ENCODE measurements around the gene OCSTAMP.

The OCSTAMP gene

DNA sequence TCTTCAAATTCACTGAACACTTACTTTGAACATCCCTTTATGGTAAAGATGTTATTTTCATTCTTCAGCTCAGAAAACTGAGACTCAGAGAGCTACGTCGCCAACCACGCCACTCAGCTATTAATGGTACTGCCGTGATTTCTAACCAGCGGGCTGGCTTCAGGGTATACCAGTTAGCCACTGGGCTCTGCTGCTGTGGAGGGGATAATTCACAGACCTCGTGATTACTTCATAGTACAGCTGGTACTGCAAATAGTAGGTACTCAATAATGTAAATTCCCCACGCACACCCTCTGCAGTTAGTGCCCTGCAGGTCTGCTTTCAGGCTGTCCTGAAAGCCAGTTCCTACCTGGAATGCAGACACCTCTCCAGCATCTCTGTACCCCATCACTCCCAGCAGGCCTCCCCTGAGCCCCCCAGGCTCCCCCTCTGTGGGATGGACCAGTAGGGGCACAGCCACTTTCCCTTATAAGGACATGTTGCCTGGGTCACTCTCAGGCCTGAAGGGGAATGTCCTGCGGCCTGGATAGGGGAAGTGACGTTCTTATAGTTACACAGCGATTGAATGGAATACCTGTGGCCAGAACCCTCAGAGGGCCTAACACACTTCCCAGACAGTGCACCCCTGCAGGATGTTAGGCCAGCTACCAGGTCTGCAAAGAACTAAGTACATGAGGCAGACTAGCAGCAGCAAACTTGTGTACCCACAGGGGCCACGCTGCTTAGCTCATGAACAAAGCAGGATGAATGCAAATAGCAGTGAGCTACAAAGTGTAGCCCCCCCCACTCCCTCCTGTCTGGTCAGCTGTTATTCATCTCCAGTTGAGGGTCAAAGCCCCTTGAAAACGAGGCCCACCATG lies 1.3 kb upstream of the OCSTAMP start:
- DNase-seq = no peak

DNA sequence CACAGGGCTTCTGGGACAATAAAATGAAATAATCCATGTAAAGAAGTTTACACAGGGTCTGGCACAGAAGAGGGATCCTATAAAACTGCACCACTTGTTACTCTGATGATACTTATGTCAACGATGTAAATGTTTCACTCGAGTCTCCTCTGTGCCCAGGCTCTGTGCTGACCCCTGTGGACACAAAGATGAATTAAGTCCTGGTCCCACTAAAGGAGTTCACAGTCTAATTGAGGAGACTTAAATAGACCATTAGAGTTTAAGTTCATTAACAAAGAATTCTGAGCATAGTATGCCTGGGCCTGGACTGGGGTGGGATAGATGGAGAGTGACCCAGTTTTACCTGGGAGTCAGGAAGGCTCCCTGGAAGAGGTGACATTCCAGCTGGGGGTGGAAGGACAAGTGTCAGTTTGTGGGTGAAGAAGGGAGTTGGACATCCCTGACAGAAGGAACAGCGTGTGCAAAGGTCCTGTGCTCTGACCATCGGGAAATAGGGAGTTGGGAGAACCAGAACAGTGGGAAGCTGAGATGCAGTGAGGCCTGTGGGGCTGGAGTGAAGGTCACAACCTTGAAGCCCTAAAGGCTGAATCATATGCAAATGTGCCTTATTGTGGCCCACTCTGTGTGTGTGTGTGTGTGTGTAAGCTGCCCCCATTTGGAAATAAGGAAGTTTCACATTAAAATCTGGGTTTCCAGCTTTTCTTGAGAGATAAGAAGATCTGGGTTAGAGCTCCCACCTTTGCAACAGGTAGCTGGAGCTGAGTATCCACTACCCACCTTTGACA lies 1.1 kb downstream of the OCSTAMP start:
- DNase-seq = no peak

DNA sequence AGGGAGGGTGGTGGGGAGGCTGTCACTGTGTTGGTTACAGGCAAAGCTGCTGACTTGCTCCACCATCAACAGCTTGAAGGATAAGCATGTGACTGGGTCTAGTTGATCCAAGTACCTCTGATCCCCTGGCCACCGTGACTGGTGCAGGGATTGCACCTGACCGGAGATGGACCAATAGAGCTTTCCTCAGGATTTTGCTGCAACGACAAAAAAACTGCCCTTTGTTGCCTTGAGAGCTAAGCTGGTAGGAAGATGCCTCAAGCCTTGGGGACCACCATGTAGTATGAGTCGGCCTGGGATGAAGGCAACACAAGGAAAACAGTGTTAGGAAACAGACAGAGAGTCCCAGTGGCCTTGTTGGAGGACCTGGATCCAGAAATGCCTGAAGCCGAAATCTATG lies 1.8 kb downstream of the OCSTAMP start:
- no peak for DNase-seq

DNA sequence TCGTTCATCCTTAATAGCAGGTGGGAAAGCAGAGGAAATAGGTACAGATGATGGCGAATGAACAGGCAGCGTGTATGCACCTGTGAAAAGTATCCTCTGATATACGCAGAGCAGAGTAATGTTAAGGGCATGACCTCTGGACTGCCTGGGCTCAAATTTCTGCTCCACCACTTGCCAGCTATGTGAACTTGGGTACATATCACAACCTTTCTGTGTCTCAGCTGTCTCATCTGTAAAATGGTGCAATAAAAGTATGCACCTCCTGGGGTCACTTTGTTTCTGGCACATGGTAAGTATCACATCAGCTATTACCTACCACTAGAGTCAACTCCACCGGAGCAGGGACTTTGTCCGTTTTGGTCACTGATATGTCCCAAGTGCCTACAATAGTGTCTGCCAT lies 2.5 kb downstream of the OCSTAMP start:
- DNase-seq = no peak

DNA sequence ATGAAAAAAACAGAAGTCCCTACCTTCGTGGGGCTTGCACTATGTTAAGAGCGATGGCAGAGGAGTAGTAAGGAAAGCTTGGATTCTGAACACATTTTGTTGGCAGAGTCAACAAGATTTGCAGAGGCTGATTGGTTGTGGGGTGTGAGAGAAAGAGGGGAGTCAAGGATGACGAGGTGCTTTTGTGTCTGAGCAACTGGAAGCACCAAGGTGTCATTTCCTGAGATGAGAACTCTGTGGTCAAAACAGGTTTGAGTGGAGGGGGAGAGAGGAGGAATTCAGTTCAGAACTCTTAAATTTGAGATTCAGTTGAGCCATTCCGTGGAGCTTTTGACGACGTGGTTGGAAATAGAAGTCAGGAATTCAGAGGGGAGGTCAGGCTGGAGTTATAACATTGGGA lies 3.5 kb downstream of the OCSTAMP start:
- no peak for DNase-seq

DNA sequence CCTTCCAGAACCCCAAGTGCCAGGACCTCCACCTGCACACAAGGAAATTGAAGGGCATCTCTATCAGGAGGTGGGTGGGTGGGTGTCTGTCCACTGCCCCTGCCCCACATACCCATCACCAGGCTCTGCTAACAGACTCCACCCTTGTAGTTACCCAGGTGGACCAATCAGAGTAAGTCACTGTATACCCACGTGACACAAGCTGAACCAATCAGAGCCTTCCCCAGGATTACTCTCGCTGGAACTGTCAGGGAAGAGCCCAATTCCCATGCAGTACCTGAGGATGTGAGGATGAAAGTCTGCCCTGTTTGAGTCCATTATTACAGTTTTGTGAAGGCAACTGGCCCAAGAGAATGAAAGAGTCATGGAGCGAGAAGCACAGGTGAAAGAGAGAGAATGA lies 4.2 kb downstream of the OCSTAMP start:
- no peak for DNase-seq

DNA sequence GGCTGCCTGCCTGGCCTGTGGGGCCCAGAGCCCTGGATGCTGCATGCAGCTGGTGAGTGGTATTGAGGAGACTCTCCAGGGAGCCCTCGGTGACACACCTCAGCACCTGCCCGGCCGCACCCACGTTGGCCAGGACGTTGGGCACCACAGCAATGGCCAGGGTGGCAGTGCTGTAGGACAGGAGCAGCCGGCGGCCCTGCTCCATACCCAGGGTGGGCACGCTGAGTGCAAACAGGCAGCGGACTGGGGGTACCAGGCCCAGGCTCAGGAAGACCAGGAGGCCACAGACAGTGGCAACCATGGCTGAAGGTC lies 4.7 kb downstream of the OCSTAMP start:
- no peak for DNase-seq

DNA sequence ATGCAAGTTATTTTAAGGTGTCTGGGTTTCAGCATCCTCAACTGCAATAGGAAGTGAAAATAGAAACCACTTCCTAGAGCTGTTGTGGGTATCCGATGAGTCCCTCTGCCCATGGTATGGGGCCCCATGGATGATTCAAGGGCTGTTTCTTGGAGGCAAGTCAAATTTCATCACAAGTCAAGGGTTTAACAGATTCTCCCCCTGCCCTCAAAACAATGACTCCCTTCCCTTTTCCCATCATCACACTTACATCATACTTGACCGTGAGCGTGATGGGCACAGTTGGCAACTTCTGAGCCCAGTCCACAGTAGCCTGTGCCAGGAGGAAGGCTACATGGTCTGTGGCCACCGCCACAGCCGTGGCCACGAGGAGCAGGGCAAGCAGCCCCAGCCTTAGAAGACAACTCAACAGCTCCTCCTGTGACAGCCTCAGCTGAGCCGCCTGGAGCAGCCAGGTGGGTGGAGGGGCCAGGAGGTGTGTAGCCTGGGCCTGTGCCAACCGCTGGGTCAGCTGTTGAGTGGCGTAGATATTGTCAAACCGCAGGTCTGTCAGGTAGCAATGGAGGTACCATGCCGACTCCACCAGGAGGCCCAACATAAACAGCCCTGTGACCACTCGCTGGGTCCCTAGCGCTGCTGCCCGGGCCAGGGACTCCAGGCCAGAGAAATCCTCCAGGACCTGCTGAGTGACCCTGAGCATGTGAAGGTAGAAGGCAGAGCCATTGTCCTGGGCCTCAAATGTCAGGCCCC lies 5.2 kb downstream of the OCSTAMP start:
- DNase-seq = no peak

DNA sequence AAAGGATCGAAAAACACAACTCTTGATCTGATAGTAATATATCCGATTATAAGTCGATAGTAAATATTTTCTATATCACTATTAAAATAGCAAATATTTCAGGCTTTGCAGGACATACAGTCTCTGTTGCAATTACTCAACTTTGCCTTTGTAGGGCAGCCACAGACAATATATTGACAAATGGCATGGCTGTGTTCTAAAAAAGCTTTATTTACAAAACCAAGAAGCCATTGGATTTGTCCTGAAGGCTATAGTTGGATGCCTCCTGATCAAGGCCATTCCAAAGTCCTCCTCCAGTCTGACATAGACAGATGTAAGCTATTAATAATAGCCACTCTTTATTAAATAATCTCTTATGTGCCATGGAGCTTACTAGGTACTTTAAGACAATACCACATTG lies 5.9 kb downstream of the OCSTAMP start:
- DNase-seq = no peak

DNA sequence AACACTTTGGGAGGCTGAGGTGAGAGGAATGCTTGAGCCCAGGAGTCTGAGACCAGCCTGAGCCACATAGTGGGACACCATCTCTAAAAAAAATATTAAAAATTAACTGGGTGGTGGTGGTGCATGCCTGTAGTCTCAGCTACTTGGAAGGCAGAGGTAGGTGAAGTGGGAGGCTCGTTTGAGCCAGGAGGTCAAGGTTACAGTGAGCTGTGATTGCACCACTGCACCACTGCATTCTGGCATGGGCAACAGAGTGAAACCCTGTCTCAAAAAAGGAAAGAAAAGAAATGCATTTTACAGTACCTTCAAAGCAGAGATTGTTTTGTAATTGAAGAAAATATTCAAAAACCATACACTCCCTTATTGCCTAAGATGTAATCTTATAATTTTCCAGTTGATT lies 6.5 kb downstream of the OCSTAMP start:
- no peak for DNase-seq

DNA sequence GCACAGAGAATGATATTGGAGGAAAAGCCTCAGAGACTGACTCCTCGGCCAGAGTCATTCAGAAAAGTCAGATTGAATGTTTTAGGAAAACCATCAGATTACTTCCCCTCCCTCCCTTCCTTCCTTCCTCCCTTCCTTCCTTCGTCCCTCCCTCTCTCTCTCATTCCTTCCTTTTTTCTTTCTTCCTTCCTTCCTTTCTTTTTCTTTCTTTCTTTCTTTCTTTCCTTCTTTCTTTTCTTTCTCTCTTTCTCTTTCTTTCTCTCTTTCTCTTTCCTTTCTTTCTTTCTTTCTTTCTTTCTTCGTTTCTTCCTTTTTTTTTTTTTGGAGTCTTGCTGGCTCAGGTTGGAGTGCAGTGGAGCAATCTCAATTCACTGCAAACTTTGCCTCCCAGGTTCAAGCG lies 7.4 kb downstream of the OCSTAMP start:
- no peak for DNase-seq

DNA sequence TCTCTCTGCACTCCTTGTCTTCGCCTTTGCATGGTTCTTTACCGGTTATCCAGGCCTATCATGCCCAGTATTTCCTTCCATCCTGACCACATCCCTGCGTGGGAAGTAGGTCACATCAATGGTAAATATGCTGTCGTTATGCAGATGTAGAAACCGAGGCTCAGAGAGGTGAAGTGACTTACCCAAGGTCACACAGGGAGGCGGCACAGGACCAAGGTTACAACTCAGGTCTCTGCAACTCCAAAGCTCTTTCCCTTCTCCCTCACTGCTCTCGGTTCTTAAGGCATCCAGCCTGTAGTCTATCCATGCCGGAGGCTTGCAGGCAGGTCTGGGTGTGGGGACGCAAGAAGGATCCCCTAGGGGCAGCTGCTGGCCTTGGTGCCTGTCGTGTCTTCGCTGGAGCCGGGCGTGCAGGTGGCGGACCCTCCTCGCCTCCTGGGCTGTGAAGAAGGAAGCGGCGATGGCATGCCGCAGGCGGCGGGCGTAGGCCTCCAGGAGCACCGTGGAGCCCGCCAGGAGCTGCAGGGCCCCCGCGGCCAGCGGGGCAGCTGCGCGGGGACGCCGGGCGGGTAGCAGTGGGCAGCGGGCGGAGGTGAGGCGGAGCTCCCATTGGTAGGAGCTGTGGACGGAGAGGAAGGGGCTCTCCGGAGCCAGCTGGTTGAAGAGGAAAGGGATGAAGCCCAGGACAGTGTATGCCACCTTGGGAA lies 9.1 kb downstream of the OCSTAMP start:
- DNase-seq = no peak

DNA sequence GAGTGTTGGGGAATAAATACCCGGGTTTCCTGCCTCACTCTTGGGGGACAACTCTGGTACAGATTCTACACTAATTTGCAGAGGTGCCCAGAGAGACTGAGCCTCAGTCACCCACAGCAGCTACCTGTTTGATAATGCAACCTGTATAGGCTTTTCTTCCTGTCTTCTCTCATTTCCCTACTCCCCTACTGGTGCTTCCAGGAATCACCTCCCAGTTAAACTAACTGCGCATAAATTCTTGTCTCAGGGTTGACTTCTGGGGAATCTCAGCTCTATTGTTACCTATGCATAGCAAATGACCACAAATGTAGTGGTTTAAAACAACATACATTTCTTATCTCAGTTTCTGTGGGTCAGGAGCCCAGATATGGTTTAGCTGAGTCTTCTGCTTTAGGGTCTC lies 11.3 kb downstream of the OCSTAMP start:
- no peak for DNase-seq

DNA sequence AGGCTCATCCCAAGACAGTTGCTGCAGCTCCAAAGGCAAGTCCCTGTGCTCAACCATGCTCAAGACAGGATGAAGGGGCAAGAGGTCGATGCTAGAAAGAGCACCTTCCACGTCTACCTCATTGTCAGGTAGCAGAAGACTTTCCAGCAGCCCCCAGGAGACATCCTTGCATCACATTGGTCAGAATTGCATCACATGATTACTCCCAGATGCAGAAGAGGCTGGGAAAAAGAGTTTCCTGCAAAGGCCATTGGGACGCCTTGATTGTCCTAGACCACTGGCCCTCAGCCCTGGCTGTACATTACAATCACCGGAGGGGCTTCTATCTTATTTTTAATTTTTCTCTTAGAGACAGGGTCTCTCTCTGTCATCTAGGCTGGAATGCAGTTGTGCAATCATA lies 19.8 kb downstream of the OCSTAMP start:
- no peak for DNase-seq

DNA sequence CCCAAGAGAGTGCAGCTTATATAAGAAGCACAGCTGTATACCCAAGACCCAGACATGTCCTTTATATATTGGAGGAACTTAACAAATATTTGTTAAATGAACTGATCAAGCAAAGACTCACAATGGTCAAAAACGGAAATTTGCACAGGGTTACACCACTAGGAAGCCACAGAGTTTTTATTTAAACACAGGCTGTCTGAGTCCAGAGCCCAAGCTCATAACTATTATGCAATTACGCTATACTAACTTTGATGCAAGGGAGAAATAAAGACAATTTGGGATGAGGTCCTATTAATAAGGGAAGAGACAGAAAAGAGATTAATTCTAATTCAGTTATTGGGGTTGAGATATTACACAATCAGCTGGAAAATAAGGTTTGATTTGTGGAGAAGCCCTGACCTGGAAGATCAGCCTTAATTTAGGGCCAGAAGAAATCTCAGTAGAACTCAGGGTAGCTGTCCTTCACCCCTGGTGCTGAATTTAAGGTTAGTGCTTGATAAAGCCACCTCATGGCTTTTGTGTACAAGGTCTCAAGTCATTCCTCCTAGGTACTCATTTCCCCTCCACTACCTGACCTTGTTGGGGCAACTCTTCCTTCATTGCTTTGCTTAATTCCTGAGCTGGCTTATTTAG lies 26.6 kb downstream of the OCSTAMP start:
- no peak for DNase-seq

DNA sequence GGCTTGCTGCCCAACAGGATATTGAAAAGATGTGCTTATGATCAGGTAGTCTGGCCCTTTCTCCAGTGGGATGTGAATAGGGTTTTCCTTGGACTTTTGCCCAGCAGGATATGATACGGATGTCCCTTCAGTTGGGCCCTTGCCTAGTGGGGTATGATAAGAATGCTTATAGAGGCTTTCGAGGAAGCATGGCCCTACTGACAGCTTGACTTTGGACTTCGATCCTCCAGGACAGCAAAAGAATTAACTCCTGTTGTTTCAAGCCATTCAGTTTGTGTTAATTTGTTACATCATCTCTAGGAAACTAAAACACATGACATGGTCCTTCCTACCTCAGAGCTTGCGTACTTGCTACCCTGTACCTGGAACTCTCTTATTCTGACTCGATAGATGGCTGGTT lies 27.3 kb downstream of the OCSTAMP start:
- DNase-seq = no peak

DNA sequence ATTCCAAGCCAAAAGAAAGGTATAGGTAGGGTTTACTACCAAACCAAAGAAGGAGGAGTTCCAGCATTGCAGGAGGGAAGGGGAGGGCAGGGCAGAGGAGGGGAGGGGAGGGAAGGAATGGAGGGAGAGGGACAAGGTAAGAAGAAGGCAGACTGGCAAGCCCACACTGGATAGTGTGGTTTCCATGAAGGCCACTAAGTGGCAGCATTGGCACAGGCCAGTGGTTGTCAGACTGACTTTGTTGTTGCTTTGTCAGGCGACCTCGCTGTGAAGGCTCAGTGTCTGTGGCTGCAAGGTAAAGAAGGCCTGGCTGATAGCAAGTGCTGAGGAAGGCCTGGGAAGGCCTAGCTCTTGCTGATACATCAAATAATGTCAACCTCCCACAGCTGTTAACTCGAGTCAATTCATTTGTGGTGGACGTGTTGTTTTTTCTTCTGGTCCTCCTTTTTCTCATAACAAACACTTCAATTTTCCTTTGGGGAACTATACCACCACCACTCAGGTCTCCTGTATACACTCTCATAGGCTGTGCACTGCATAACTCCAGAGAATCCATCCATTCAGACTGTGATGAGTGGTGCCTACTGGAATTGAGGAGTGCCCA lies 29.4 kb downstream of the OCSTAMP start:
- DNase-seq = no peak

DNA sequence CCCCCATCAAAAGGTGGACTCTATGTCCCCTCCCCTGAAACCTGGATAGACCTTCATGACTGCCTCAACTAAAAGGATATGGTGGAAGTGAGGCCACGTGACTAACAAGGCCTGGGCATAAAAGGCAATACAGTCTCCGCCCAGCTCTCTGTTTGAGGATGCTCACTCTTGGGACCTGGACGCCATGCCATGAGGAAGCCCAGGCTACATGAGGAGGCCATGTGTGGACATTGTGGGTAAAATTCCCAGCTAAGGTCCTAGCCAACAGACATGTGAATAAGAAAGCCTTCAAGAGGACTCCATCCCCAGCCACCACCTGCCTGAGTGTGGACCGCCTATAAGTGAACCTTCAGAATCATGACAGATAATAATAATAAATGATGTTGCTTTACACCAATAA lies 29.9 kb downstream of the OCSTAMP start:
- no peak for DNase-seq

DNA sequence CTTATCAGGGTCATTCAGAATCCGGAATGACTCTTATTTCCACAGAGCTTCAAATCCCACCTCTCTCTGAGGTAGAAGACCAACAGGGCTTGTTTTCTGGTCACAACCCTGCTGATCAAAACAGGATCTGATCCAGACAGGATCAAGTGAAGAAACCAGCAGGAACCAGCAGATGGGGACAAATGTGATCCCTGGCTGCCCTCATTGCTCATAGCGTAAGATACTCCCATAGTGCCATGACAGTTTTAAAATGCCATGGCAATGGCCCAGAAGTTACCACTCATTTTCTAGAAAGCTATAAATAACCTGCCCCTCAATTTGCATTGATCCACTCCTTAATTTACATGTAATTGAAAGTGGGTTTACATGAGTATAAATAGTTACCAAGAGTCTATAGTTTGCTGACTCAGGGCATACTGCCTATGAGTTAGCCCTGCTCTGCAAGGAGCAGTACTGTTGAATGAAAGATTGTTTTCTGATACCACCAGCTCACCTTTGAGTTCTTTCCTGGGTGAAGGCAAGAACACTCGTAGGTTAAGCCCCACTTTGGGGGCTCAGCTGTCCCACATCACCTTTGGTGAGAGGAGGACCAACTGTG lies 30.9 kb downstream of the OCSTAMP start:
- no peak for DNase-seq

DNA sequence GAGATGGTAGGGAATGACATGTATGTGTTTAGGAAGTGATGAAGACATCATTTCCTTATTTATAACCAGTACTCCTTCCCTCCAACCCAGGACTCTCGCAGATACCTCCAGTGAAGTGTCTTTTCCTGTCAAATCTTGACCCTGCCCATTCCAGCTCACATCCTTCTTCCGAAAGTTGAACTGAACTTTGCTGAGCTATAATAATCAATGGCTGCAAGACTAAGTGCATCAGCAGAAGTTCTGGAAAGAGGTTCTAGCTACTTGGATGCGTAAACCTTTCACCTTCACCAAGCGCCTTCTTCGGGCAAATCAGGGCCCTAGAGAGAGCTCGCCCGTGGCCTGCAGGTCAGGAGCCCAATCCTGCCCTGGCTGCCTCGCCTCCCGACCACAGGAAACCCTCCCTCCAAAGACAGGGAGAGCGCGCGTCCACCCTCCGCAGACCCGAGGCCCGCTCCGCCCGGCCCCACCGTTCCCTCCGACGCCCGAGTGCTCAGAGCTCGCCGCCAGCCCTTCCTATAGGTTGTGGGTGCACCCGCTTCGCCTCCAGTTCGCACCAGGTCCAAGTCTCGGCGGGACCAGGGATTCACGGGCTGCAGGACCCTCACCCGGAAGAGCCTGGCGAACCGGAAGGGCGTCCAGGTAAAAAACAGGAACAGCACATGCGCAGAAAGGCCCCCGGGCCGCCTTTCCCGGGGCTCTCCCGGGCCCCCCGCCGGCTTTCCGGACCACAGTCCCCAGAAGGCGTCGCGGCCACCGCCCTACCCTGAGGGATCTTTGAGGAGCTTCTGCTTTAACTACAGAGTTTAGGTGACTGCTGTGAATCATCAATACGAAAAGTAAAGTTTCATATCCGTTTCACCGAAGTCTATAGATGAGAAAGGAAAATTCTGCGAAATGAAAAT lies 37.3 kb downstream of the OCSTAMP start, which contains the start of gene ZNF334:
Gene ZNF334, minus strand, starts transcription at position 617 of the 902 bp plus-strand sequence. CDS start 1,457 bp downstream, outside the sequence.
- DNase-seq = no peak

Measured in activated gamma-delta T cell (primary cell).